HG02623 (cell line): ENCODE measurements around the gene TCF7L2.
"Not testable (repeated sequence)": the region's sequence is repeated elsewhere in the genome, so short reads cannot be mapped to it uniquely, and the experiment has no call there.

Source experiments
- ATAC-seq: cut with Tn5 transposase; IDR thresholded peaks from one replicate; pipeline ENCODE4 v1.9.1; 2021; ENCODE audit warnings: moderate library complexity; ENCODE audit not compliant: unreplicated experiment

TCF7L2 gene

DNA sequence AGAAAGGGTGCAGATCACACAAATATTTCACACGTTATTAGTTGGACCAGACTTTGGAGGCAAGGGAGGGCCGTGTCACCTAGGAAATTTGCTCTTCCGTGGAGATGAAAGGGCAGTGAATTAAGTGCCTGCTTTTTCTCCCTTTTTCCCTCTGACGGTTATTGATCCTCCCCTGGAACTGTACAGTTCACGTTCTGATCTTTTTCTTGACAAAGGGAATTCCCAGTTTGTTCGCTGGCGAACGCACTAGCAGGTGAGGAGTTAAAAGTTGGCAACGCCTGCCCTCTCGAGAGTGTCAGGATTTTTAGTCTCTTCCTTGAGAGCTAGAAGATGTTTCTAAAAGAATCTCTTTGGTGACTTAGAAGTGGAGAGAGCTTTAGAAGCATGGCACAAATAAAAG is 111.5 kb downstream of the TCF7L2 start:
- ATAC-seq = no peak

DNA sequence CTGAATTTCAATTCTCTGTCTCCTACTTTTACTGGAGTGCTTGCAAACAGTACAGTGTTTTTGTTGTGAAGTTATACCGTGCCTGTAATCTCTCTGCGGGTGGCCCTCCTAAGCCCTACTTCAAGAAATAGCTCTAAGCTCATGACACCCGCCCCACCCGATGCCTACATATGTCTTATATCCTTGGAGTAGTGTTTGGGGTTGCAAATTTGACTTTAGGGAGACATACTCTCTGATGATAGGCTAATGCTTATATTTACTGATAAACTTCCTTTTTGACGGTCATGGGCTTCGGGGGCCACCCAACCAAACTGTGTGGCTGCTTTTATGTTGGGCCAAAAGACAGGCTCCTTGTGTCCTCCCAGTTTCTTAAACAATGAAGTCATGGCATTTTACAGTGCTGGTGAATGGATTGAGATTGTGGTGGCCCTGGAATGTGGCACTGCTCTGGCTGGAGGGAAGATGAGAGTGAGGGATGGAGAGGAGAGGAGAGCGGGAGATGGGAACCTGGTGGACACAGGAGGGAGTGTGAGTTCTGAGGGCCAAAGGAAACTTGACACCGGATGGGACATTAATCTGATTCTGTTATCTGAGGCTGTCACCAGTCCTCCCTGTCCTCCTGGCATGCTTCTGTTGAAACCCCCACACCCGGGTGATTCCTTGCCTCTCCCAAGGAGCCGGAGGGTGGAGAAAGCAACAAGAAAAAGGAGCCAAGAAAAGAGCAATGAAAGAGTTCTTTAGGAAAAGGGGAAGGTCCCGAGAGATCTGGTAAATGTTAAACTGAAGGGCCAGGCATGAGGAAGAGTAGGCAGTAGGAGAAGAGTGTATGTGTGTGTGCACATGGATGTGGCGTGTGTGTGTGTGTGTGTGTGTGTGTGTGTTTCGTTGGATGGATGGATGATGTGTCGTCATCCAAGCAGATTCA is 113.3 kb downstream of the TCF7L2 start:
- ATAC-seq = no peak

DNA sequence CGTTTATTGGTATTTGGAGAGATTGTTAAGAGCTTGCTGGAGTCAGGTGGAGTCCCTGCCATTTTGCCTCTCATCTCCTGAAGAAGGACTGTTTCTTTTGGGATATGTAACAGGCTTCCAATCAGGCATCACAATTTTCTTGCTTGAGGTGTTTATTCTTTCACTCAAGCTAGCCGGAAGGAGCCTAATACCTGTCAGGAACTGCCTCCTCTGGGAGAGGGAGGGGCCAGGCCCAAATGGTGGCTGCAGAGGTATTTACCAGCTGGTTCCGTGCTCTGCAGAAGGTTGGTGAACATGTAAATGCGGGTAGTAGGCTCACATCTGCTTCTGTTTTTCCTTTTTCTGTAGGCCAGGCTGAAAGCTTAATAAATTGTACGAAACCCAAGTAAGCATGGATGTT is 114.0 kb downstream of the TCF7L2 start:
- ATAC-seq = no peak

DNA sequence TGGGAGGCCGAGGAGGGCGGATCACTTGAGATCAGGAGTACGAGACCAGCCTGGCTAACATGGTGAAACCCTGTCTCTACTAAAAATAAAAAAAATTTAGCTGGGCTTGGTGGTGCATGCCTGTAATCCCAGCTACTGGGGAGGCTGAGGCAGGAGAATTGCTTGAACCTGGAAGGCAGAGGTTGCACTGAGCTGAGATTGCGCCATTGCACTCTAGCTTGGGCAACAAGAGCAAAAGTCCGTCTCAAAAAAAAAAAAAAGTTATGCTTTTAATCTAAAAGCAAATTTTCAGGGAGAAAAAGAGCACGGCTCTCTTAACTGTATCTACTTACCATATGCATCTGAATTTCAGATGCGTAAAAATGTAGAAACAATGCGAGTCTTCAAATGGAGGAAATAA is 116.1 kb downstream of the TCF7L2 start:
- not testable (repeated sequence) for ATAC-seq

DNA sequence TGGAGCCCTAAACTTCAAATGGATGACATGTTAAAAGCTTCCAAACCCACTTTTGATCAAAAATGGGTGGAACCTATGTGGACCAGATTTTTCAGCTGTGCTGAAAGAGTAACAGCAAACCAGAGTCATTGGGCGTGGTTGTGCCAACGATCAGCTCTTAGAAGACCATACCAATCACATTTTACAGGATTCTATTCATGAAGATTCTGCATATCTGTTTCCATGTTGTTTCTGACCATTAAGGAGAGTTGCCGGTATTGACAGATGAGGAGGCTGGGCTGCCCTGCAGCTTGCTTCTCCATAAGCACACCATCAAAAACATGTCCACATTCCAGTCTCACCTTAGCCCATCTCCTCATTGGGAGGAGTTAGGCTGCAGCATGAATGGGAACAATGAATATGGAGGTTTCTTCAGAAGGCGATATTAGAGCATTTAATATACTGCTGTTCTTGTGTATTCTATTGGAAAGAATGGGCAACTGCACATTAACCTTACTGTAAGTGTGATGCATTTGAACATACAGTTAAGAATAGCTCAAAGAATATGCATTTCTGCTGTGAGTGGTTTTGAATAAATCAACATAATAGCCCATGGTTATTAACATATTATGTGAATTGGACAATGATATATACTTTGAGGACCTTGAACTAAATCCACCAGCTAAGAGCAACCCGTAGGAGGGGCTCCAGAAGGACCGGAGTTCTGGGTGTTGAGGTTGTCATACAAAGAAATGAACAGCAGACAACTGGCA is 116.7 kb downstream of the TCF7L2 start:
- ATAC-seq = no peak

DNA sequence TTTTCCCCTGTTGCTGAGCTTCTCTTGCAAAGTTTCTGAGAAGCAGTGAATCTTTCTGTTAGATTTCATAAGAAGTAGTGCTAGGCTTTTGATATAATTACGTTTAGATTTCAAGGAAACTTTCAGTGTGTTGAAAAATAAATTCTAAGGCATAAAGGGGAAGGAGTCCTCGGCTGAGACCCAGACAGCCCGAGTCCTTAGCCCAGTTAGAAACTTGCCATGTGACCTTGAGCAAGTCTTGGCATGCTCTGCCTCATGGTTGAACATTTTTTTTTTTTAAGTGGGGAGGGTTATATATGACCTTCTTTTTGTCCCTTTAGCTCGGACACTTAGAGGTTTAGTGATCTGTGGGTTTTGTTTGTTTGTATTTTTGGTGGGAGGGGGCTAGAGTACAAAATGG is 117.5 kb downstream of the TCF7L2 start:
- ATAC-seq = no peak

DNA sequence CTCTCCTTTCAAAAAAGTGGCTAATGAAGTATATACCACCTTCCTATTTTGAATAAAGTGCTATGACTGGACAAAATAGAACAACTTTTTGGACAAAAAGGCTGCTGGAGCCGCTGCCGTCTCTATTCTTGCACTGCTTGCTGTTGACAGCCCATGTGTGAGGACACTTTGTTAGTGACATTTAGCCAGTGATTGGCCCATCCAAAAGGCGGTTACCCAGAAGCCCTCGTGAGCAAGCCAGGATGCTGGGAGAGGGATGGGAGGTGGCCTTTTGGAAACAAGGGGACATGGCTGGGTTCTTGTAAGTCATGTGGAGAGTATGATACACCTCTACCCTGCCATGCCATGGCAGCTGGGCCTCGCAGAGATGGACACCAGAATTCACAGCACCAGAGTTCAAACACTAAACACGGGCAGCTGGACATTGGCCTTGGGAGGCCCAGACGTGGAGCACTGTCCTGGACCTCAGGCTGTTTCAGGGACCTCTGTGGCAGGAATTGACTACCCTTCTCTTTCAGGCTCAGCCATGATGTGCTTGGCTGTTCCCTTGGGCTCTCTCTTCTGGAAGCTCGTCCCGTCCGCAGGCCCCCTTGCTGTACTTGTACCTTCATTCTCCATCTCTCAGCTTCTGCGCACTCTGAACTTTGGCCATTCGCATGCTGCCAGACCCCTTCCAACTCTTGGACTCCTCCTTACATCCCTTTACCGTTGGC is 118.3 kb downstream of the TCF7L2 start:
- no peak for ATAC-seq

DNA sequence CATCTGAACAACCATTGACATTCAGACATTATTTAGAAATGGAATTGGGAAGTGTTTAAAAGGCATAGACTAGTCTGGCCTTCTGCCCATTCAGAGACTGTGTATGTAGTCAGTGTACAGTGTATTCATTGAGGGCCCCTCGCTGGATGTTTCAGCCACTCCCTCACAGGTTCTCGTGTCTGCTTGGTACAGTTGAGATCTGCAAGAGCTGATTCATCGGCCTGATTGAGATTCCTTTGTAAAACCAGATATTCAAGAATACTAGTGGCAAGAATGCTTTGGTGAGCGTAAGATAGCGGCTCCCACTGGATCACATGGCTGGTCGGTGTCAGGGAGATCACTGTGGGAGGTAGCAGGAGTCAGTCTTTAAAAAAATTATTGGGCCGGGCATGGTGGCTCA is 119.5 kb downstream of the TCF7L2 start:
- no peak for ATAC-seq

DNA sequence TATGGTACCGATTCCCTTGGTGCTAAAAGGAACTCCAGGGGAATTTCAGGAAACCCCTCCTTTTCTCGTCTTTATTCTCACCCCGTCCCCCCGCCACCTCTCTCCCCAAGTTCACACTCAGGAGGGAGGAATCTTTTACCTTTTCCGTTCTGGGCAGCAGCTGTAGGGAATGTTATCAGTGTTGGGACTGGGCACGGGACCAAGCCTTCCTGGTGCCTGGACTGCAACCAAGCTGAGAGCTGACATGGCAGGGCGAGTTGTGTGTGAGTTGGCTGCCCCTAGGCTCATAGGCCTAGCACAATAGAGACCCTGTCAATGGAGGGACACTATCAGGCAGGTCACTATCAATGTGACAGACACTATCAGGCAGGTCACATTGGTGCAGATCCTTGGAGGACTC is 121.4 kb downstream of the TCF7L2 start:
- ATAC-seq = no peak

DNA sequence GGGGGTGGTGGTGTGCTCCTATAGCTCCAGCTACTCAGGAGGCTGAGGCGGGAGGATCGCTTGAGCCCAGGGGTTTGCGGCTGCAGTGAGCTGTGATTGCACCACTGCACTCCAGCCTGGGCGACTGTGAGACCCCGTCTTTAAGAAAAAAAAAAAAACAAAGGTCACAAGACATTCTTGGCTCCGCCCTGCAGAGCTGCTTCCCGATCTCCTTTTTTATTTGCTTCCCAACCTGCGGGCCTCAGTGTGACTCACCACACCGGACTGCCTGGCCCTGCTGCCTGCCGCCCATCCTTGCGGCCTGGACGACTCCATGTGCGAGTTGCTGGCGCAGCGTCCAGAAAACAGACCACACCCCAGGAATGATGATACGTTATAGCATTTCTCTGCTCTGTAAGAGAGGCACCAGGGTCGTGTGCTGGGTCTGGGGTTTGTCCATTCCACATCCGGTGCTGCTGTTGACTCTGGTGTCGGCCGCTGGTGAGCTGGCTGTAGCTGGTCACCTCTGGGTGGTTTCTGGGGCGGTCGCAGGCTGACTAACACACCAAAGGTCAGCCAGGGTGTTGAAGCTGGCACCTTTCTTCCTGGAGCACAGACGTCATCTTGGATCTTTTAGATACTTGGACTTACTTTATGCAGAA is 123.6 kb downstream of the TCF7L2 start:
- no peak for ATAC-seq

DNA sequence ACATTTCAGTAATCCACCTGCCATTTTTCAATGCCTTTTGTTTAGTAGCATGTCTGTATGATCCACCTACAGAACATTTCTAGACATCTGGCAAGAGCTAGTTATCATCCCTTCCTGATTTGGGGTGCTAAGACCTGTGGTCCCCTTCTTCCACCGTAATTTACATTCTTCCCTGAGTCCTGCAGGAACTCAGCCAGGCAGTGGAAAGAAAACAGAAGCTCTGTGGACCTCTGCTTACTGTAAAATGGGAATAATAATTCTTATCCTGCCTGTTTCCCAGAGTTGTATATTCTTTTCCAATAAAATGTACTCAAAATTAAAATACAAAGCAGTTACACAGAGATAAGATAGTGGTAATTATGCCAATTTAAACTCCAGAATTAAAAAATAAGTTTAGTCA is 126.9 kb downstream of the TCF7L2 start:
- ATAC-seq = no peak

DNA sequence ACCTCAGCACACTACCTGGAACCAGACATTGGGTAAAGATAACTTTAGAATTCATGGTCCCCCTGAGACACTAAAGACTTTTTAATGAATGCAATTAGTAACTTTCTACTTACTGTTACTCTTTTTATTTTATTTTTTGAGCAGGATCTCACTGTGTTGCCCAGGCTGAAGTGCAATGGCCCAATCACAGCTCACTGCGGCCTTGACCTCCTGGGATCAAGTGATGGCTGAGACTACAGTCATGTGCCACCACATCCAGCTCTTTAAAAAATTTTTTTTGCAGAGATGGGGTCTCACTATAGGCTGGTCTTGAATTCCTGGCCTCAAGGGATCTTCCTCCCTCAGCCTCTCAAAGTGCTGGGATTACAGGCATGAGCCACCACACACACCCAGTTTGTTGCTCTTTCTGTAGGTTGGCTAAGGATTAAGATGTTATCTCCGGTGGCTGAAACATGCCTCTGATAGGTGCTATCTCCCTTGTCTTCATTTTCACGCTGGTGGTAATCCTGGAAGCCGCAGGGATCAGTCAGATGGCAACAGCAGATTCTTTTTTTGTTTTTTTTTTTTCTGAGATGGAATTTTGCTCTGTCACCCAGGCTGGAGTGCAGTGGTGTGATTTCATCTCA is 128.3 kb downstream of the TCF7L2 start:
- no peak for ATAC-seq

DNA sequence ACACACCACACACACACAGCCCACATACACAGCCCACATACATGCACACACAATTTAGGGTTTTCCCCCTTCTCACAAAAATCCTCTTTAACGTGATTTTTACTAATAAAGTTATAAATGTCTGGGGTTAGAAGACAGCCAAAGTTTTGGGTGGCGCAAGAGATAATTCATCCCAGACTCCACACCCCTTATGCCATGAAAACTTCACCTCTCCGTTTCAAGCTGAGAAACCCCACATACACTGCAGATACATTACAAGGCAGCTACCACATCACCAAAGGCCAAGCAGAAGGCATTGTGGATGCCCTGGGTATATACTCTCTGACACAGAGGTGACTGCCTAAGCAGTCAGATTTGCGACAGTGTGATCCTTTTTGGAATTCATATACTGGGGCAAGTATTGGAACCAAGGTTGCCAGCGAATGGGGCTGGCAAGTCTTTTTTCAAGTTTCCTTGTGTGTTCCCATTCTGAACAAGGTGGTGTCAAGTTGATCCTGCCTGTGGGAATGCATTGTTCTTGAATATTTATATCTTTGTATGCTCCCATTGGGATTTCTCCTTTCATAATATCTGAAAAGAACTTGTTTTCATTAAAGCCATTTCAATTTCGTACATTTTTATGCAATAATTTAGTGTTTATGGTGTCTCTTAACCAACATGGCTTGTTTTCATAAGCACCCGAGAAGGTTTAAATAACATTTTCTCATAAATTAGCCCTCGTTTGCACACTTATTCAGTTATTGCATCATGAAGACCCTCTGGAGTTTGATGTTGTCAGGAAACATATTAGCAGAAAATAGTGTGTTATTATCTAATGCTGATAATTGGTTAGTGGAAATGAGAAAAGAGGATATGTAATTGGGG is 130.2 kb downstream of the TCF7L2 start:
- no peak for ATAC-seq

DNA sequence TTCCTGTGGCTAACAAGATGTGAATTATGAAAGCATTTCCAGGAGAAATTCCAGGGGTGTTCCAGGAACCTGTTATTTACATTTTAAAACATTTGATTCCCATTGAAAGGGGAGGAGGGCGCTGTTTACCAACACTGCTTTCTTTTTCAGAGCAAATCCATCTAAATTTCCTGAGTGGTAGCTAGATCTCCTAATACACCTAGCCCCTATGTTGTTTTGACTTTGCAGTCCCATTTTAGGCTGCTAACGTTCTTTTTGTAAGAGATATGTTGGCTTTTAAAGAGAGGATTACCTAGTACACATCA is 130.8 kb downstream of the TCF7L2 start:
- no peak for ATAC-seq

DNA sequence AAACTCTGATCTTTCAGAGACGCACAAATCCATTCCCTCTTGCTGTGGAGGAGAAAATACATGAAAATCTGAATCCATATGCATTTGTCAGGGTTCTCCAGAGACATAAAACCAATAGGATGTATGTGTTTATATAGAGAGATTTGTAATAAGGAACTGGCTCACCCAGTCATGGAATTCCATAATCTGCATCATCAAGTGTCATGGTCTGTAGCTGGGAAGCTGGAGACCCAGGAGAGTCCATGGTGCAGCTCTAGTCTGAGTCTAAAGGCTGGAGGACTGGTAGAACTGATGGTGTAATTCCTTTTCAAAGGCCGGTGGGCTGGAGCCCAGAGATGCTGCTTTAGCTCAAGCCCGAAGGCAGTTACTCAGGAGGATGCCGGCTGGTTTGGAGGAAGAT is 134.0 kb downstream of the TCF7L2 start:
- no peak for ATAC-seq

DNA sequence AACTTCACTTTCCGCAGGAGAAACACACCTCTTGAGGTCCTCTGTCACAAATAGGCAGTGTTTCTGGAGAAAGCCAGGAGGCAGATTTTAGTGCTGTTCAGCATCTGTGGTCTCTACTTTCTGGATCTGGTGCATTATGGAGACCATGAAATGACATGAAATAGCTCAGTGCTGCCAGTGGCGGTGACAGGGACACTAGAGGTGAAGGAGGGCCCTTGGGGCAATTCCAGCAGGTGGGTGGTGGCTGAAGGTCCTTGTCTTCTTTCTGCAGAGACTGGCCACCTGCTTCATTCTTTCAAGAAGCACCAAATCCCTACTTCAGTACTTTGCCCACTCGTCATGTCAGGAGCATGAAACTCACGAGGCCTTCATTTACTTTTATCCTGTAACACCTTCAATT is 135.7 kb downstream of the TCF7L2 start:
- ATAC-seq = no peak

DNA sequence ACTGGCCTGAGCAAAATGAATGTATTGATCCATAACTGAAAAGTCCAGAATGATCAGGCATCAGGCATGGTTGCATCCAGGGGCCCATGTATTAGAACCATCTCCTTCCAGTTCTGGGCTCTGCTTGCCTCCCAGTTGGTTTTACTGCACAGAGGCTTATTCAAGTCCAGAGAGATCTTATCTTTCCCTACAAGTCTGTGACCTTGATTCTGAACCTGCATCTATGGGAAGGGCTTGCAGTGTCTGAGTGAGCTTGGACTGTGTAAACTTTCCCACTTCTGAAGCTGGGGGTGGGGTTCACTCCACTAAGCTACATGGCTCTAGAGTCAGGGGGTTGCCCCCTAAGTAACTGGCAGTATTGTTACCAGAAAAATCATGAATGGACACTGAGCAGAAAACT is 136.2 kb downstream of the TCF7L2 start:
- no peak for ATAC-seq

DNA sequence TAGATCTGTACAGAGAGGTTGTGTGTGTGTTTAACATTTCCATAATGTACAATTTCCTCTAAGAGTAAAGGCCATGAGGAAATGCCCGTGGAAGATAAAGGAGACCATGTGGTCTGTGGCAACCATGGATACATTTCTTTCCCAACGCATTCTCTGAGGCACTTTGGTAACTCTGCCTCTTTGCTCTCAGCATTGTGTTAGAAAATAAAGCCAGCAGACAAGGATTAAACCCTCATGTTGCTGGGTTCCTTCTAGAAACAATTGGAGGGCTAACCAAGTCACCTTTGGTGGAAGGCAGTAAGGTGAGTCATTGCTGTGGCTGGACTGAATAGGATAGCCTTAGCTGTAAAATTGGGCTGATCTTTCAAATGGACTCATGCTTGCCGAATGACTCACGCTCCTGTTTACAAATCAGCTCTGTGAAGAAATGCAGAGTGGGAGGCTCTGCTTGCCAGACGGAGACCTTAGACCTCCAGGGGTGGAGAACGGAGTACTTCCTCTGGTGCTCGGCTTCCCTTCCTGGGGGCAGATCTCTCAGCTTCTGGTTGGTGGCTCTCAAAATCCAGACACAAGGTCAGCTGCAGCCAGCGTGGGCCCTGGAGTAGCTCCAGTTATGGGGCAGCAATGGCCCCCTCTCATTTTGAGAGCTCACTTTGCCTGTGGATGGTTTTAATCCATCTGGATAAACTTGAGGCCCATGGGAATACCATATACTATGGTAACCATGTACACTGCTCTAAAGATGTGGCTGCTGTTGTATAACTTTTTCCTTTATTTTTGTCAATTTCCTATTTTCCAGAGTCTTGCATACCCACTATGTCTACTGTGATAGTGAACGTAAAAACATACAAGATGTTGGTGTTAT is 137.3 kb downstream of the TCF7L2 start:
- ATAC-seq = no peak

DNA sequence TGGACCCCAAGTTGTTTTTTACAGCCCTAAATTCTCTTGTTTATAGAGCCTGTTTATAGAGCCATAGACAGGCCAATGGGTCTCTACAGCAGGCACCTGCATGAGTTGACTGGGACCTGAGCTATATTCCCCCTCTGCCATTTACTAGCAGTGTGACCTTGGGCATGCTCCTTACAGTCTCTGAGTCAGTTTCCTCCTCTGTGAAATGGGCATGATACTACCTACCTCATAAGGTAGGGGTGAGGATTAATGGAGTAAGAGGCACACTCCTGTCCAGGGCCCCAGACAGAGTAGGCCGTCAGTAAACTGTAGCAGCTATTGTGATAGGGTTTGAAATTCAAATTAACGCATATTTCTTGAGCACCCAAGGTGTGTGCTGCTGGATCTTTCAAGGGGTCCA is 138.1 kb downstream of the TCF7L2 start:
- ATAC-seq = no peak
